Fibroblast of skin of back (primary cell): Measurements from ENCODE around the gene KANSL1.
A peak's percentile ranks its signal among the peaks of the same experiment; 100 is the strongest.

ENCODE experiments used
- DNase-seq: peaks from one replicate; pipeline ENCODE4 v3.0.0-alpha.2; 2013

The KANSL1 gene

GRCh38 chr17:46139432-46140210 lies 53.6 kb downstream of the KANSL1 start:
- DNase-seq = no peak

GRCh38 chr17:46138473-46138872 lies 54.8 kb downstream of the KANSL1 start:
- no peak for DNase-seq

- no peak for DNase-seq
These were observed 56.4 kb downstream of the KANSL1 start for GRCh38 chr17:46136820-46137219.

- no peak for DNase-seq
These were observed 57.2 kb downstream of the KANSL1 start for GRCh38 chr17:46135879-46136563.

- DNase-seq = no peak
These were observed 58.0 kb downstream of the KANSL1 start for GRCh38 chr17:46135126-46135812.

- DNase-seq = no peak
These were observed 63.9 kb downstream of the KANSL1 start for GRCh38 chr17:46129302-46129701.

GRCh38 chr17:46128453-46128852 lies 64.8 kb downstream of the KANSL1 start:
- DNase-seq = no peak

GRCh38 chr17:46127524-46127923 lies 65.7 kb downstream of the KANSL1 start:
- no peak for DNase-seq

- no peak for DNase-seq
These were observed 66.4 kb downstream of the KANSL1 start for GRCh38 chr17:46126840-46127239.

- DNase-seq = peak; percentile 18
These were observed 67.4 kb downstream of the KANSL1 start for GRCh38 chr17:46125831-46126230.

- DNase-seq = no peak
These were observed 68.3 kb downstream of the KANSL1 start for GRCh38 chr17:46124695-46125592.

GRCh38 chr17:46123607-46124006 lies 69.6 kb downstream of the KANSL1 start:
- DNase-seq = no peak

- DNase-seq = no peak
These were observed 70.8 kb downstream of the KANSL1 start for GRCh38 chr17:46122486-46122871.

GRCh38 chr17:46121841-46122485 lies 71.3 kb downstream of the KANSL1 start:
- no peak for DNase-seq

GRCh38 chr17:46121165-46121764 lies 72.0 kb downstream of the KANSL1 start:
- DNase-seq = no peak

GRCh38 chr17:46120537-46120936 lies 72.7 kb downstream of the KANSL1 start:
- no peak for DNase-seq

GRCh38 chr17:46120078-46120477 lies 73.2 kb downstream of the KANSL1 start:
- no peak for DNase-seq

GRCh38 chr17:46118964-46119363 lies 74.3 kb downstream of the KANSL1 start:
- DNase-seq = no peak

GRCh38 chr17:46117850-46118696 lies 75.2 kb downstream of the KANSL1 start:
- no peak for DNase-seq

- no peak for DNase-seq
These were observed 76.1 kb downstream of the KANSL1 start for GRCh38 chr17:46117117-46117516.

- DNase-seq = peak; percentile 53
These were observed 77.5 kb downstream of the KANSL1 start for GRCh38 chr17:46115699-46116098.
